ENCODE data around the gene SH3GL1.

SH3GL1 gene

DNA sequence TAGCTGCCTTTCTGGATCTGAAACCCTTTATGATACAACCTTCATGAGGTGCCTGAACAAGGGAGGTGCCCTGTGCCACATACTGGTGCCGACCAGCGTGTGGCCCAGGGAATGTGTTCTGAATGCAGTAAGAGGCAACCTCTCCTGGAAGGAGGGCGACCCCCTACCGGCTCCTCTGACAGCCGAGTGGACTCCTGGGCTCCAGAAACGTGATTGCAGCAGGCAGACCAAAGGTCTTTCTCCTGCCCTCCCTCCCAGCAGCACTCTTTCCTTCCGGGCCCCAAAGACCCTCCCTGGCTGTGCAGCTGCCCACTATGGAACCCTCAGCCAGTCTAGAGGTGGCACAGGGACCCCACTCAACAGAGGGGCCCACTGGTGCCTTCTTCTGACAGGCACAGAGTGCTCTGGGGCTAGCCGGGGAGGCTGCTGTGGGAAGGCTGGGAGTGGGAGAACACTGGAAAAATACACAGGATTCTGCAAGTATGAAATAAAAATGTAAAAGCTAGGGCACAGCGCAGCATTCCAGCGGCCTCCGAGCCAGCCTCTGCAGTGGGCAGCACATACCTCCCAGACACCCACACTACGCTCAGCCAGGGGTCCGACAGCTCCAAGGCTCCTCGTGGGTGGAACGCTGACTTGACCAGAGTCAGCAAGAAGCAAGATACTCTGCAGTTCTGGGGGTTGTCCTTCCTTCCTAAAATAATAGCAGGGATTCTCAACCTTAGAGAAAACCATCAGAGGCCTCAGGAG is 14.9 kb downstream of the SH3GL1 start:
- no peak for DNase-seq (ENCODE audit: extremely low spot score)
- ChIA-PET POLR2A (interaction anchor here (0.9 kb wide), 1 partner anchor 17 kb away, joined by 3 read pairs; no protein-coding TSS in a partner anchor), CTCF (no interaction called here)
- TF ChIP-seq NFRKB (IDR thresholded peaks at IDR 0.05) (no peak), SUZ12 (IDR thresholded peaks at IDR 0.05) (no peak), FOXK2 (IDR thresholded peaks at IDR 0.05) (no peak), L3MBTL2 (conservative IDR thresholded peaks at IDR 0.05) (no peak), LEF1 (IDR thresholded peaks at IDR 0.05; ENCODE audit: borderline replicate concordance) (no peak), SP1 (IDR thresholded peaks at IDR 0.05) (no peak), HDGF (IDR thresholded peaks at IDR 0.05; ENCODE audit: borderline replicate concordance) (no peak), FOXM1 (IDR thresholded peaks at IDR 0.05; ENCODE audit: borderline replicate concordance) (no peak), FOXA1 (IDR thresholded peaks at IDR 0.05) (no peak), BHLHE40 (IDR thresholded peaks at IDR 0.05; ENCODE audit: borderline replicate concordance) (no peak), CTBP1 (IDR thresholded peaks at IDR 0.05; ENCODE audit: borderline replicate concordance) (no peak), ELF4 (IDR thresholded peaks at IDR 0.05) (no peak), TARDBP (IDR thresholded peaks at IDR 0.05) (no peak), ZNF384 (IDR thresholded peaks at IDR 0.05) (no peak), ARNT (IDR thresholded peaks at IDR 0.05) (no peak)
- TF ChIP-seq, protein P1, sequence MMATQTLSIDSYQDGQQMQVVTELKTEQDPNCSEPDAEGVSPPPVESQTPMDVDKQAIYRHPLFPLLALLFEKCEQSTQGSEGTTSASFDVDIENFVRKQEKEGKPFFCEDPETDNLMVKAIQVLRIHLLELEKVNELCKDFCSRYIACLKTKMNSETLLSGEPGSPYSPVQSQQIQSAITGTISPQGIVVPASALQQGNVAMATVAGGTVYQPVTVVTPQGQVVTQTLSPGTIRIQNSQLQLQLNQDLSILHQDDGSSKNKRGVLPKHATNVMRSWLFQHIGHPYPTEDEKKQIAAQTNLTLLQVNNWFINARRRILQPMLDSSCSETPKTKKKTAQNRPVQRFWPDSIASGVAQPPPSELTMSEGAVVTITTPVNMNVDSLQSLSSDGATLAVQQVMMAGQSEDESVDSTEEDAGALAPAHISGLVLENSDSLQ (IDR thresholded peaks at IDR 0.05): no peak

GRCh38 chr19:4380254-4380727 is 20.1 kb downstream of the SH3GL1 start:
- DNase-seq (ENCODE audit: extremely low spot score): no peak
- CTCF ChIA-PET: interaction anchor here (1.2 kb wide), 1 partner anchor 28 kb away, joined by 4 read pairs; no protein-coding TSS in a partner anchor
- no peak for TF ChIP-seq NFRKB (IDR thresholded peaks at IDR 0.05)
- TF ChIP-seq FOXA1 (IDR thresholded peaks at IDR 0.05): no peak
- TF ChIP-seq TARDBP (IDR thresholded peaks at IDR 0.05): no peak
- TF ChIP-seq FOXK2 (IDR thresholded peaks at IDR 0.05): no peak
- TF ChIP-seq CTBP1 (IDR thresholded peaks at IDR 0.05; ENCODE audit: borderline replicate concordance): no peak
- TF ChIP-seq, protein P1 (IDR thresholded peaks at IDR 0.05): no peak
- no peak for TF ChIP-seq ARNT (IDR thresholded peaks at IDR 0.05)
- no peak for TF ChIP-seq FOXM1 (IDR thresholded peaks at IDR 0.05; ENCODE audit: borderline replicate concordance)
- no peak for TF ChIP-seq BHLHE40 (IDR thresholded peaks at IDR 0.05; ENCODE audit: borderline replicate concordance)
- TF ChIP-seq SUZ12 (IDR thresholded peaks at IDR 0.05): no peak
- no peak for TF ChIP-seq LEF1 (IDR thresholded peaks at IDR 0.05; ENCODE audit: borderline replicate concordance)
- no peak for TF ChIP-seq ZNF384 (IDR thresholded peaks at IDR 0.05)
- TF ChIP-seq HDGF (IDR thresholded peaks at IDR 0.05; ENCODE audit: borderline replicate concordance): no peak
- no peak for TF ChIP-seq L3MBTL2 (conservative IDR thresholded peaks at IDR 0.05)
- no peak for TF ChIP-seq SP1 (IDR thresholded peaks at IDR 0.05)
- no peak for TF ChIP-seq ELF4 (IDR thresholded peaks at IDR 0.05)
- POLR2A ChIA-PET: interaction anchor here (1.0 kb wide), 1 partner anchor 22 kb away, joined by 3 read pairs; the partner anchor contains the start of gene CHAF1A

DNA sequence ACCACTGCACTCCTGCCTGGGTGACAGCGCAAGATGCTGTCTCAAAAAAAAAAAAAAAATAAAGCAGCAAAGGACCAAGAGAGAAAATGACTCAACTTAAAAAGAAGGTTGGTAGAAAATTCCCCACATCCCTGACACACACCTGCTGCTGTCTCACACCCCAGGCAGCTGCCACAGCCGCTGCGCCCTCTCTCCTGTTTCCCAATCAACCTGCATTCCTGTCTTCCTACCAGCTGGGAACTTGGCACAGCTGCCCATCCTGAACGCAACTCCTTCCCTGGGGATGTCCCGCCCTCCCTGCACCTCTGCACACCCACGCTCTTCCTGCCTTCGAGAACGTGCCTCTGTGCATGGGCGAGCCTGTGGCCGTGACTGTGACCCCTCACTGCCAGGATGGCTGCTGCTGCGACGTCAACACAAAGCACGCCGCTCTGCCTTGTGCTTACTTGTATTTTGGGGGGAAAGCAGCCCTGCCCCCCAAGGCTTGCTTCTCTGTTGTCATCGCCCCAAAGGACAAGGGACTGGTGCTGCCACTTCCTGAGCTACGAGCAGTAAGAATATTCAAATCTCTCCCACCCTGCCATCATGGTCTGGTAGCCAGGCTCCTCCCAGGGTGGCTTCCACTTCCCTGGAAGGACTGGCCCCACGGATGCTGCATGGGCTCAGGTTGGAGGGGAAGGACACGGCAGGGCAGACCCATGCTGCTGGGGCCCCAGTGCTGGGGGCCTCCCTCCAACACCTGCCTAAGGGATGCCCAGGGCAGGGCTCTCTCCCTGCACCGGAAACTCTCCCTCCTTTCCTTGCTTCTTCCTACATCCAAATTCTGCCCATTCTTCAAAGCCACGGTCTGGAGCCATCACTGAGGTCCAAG is 20.7 kb downstream of the SH3GL1 start:
- no peak for TF ChIP-seq BHLHE40 (IDR thresholded peaks at IDR 0.05; ENCODE audit: borderline replicate concordance)
- TF ChIP-seq, protein P1 (IDR thresholded peaks at IDR 0.05): no peak
- no peak for TF ChIP-seq TARDBP (IDR thresholded peaks at IDR 0.05)
- TF ChIP-seq L3MBTL2 (conservative IDR thresholded peaks at IDR 0.05): no peak
- no peak for TF ChIP-seq ZNF384 (IDR thresholded peaks at IDR 0.05)
- TF ChIP-seq LEF1 (IDR thresholded peaks at IDR 0.05; ENCODE audit: borderline replicate concordance): no peak
- TF ChIP-seq FOXK2 (IDR thresholded peaks at IDR 0.05): no peak
- TF ChIP-seq FOXA1 (IDR thresholded peaks at IDR 0.05): no peak
- no peak for TF ChIP-seq SUZ12 (IDR thresholded peaks at IDR 0.05)
- TF ChIP-seq HDGF (IDR thresholded peaks at IDR 0.05; ENCODE audit: borderline replicate concordance): no peak
- no peak for TF ChIP-seq CTBP1 (IDR thresholded peaks at IDR 0.05; ENCODE audit: borderline replicate concordance)
- TF ChIP-seq SP1 (IDR thresholded peaks at IDR 0.05): no peak
- no peak for TF ChIP-seq ARNT (IDR thresholded peaks at IDR 0.05)
- TF ChIP-seq ELF4 (IDR thresholded peaks at IDR 0.05): no peak
- ChIA-PET POLR2A (no interaction called here), CTCF (no interaction called here)
- DNase-seq (ENCODE audit: extremely low spot score): no peak

DNA sequence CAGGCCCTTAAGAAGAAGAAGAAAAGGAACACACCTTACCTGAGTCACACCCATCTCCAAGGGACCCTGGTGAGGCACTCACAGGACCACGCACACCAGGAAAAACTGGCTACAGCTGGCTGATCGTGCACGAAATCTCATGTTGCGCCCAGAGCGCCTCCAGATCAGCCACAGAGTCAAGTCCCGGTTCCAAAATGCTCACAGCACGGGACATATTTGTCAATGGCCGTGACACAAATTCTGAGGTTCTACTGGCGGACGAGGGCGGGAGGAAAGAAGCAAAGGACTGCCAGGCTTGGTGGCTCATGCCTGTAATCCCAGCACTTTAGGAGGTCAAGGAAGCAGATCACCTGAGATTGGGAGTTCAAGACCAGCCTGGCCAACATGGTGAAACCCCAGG is 21.5 kb downstream of the SH3GL1 start:
- no peak for DNase-seq (ENCODE audit: extremely low spot score)
- ChIA-PET POLR2A (no interaction called here), CTCF (no interaction called here)
- TF ChIP-seq SP1 (IDR thresholded peaks at IDR 0.05) (no peak), CTBP1 (IDR thresholded peaks at IDR 0.05; ENCODE audit: borderline replicate concordance) (no peak), BHLHE40 (IDR thresholded peaks at IDR 0.05; ENCODE audit: borderline replicate concordance) (no peak), TARDBP (IDR thresholded peaks at IDR 0.05) (no peak), HDGF (IDR thresholded peaks at IDR 0.05; ENCODE audit: borderline replicate concordance) (no peak), L3MBTL2 (conservative IDR thresholded peaks at IDR 0.05) (no peak), ZNF384 (IDR thresholded peaks at IDR 0.05) (no peak), FOXM1 (IDR thresholded peaks at IDR 0.05; ENCODE audit: borderline replicate concordance) (no peak), SUZ12 (IDR thresholded peaks at IDR 0.05) (no peak), NFRKB (IDR thresholded peaks at IDR 0.05) (no peak), FOXK2 (IDR thresholded peaks at IDR 0.05) (no peak), FOXA1 (IDR thresholded peaks at IDR 0.05) (no peak), ARNT (IDR thresholded peaks at IDR 0.05) (no peak), LEF1 (IDR thresholded peaks at IDR 0.05; ENCODE audit: borderline replicate concordance) (no peak), ELF4 (IDR thresholded peaks at IDR 0.05) (no peak)
- TF ChIP-seq, protein P1 (IDR thresholded peaks at IDR 0.05): no peak

Measured in HEK293T (cell line).